NCI-H1694 (cell line): Measurements from ENCODE around the gene RPS6KL1.
A peak's percentile ranks its signal among the peaks of the same experiment; 100 is the strongest.

Experiments used
- DNase-seq: peaks from one replicate; lab custom pipeline; 2025; lab: John Stamatoyannopoulos, UW

RPS6KL1 gene

DNA sequence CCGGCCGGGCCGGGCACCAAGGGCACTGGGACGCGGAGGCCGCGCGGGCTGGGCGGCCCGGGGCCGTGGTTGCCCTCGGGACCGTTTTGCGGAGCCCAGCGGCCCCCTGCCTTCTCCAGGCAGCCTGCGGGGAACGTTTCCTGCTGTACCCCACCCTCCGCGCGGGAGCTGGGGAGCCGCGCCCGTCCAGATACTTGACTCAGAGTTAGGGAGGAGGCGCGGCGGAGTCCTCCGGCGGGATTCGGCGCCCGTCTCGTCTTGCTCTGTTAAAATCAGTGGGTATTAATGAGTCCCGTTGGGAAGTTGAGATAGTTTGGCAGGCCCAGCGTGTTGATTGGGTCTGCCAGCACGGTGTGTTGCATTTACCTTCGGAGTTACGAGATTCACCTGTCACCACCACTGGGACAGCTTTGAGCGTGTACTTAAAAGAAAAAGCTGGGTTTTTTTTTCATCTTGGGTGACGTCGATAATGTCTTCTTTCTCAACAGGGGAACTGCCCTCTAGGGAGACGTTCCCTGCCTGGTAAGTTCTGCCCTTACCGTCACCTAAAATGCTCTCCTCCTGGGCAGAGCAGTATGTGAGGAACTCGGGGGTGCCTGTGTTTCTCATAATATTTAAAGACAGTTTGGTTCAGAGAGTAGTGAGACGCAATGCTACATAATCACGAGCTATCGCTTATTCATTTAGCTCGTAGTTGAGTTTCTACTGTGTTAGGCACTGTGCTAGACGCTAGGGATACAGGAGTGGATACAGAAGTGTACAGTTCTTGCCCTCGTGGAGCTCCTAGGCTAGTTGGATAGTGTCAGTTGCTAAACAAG is 40.7 kb downstream of the RPS6KL1 start:
- no peak for DNase-seq

DNA sequence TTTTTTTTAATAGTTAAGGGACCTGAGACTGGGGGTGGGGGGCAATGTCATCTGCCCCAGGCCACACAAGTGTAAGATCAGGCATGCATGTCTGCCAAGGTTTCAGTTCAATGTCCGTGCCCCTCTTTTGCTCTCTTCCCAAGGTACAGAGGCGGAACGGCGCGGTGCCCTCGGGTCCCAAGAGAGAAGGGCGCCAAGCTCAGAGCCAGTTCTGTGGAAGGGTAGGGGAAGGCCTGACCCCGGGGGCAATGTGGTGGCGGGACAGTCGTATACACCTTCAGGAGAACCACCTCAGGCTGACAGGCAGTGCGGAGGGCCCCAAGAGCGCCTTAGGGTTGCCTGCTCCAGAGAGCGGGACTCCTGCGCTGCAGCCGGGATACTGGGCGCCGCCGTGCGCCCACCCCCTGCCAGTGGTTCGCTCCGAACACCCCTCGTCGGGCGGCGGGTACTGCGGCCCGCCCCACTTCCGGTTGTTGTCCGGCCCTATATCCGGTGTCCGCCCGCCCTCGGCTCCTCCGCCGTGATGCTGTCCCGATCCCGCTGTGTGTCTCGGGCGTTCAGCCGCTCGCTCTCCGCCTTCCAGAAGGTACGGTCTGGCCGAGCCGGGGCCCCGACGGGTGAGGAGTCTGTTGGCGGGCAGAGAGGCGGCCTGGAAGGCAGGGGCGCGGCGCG is 41.5 kb downstream of the RPS6KL1 start, which contains the start of gene DLST:
TSS of gene DLST (plus strand) at position 486 of the 672 bp plus-strand sequence. CDS start at position 524, 38 bp downstream.
- peak; percentile 86 for DNase-seq

DNA sequence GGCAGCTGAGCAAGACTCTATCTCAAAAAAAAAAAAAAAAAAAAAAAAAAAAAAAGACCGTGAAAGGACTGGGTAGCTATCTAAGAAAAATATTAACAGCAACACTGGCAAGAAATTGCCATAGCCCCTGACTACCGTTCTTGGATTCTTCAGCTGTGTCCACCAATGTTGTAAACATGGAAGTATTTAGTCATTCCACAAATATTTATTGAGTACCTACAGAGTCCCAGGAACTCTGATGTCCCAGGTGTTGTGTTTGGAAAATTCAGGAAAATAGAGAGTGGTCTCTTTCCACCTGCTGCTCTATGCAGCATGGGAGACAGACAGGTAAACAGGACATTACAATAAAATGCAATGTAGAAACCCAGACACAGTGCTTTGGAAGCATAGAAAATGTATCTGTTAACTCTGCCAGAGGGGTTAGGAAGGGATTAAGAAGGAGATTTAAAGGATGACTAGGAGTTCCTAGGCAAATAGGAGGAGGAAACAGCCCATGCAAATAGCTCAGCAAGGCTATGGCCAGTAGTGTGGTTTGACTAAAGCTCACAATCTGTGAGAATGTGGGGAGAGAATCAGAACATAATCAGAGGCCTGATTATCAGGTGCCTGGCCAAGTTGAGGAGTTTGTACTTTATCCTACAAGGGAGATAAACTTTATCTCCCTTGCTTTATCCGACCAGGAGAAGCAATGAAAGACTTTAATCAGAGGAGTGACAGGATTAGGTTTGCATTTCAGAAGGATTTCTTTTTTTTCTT is 43.5 kb downstream of the RPS6KL1 start:
- DNase-seq = no peak

DNA sequence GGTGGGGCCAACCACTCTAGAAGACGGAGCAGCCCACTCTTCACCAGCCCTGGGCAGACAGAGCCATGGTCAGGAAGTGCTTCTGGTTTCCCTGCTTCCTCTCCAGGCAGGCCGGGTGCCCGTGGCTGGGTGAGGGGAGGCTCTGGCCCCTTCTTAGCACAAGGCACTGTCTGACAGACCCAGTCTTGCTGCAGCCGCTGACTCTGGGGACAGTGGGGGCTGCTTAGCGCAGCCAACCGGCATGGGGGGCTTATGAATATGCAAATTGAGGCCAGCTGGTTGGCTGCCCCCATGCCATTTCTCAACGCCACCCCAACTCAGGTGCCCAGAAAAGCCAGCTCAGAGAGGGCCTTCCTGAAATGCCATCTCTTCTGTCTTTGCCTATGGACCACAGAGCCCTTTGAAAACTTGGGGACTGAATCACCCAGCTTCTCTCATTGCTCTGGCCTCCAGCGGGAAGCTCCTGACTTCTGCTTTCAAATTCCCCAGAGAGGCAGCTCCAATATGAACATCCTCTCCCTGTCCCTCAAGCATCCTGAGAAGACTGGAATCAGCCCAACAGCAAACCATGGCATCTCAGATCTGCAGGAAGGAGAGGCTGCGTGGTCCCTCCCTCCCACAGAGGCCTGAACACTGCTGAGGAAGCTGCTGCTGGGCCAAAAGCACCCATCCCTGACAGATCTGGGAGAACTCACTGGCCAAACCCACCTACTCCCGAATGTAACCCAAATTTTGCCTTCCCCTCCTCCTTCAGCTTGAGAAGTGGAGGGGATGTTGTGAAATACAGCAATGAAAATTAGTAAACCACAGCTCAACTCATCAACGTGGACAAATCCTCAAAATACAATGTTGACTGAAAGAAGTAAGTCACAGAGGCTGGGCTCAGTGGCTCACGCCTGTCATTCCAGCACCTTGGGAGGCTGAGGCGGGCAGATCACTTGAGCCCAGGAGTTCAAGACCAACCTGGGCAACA is 46.8 kb downstream of the RPS6KL1 start, which contains the start of gene PROX2:
TSS of gene PROX2 (minus strand) at position 205 of the 973 bp plus-strand sequence. CDS start 12,311 bp downstream, outside the sequence.
- no peak for DNase-seq

DNA sequence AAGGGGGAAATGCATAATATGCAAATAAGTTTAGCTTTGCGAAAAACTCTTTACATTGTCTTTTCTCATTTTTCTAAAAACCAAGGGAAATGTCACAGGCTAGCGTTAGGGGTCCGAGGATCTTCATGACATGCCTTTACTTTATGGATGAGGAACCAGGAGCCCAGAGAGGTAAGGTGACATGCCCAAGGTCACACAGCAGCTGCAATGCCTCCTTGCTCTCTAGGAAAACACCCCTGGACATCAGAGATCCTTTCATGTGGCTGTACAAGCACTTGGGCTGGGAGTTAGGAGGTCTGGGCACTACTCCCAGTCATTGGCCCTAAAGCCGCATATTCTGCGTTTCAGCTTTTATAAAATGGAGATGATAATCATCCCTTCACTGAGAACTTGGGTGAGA is 47.9 kb downstream of the RPS6KL1 start:
- DNase-seq = no peak

DNA sequence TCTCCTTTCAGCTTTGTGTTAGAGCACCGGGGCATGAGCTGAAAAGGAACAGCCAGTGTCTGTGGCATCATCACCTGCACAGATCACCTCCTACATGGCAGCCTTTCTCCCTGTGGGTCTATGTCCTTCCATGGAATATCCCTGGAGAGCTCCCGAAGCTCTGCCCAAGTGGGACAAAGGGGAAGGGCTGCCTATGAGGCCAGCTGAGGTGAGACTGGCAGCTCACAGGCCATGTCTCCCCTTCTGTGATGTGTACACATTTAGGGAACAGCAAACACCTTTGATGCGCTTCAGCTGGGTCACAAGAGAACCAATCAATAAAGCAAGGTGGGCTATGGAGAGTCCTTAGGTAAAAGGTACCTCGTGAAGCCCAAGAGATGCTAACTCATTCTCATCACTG is 51.2 kb downstream of the RPS6KL1 start:
- no peak for DNase-seq

DNA sequence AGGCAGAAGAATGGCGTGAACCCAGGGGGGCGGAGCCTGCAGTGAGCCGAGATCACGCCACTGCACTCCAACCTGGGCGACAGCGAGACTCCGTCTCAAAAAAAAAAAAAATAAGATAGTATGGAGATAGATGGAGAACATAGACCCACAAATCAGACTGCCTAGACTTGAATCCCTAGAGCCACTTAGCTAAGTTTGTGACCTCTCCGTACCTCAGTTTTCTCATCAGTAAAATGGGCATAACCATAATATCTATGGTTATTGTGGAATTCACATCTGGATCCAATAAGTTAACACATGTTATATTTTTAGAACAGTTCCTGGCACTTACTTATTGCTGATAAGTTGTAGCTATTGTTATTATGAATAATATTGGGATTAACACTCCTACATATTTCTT is 54.3 kb downstream of the RPS6KL1 start:
- DNase-seq = no peak

DNA sequence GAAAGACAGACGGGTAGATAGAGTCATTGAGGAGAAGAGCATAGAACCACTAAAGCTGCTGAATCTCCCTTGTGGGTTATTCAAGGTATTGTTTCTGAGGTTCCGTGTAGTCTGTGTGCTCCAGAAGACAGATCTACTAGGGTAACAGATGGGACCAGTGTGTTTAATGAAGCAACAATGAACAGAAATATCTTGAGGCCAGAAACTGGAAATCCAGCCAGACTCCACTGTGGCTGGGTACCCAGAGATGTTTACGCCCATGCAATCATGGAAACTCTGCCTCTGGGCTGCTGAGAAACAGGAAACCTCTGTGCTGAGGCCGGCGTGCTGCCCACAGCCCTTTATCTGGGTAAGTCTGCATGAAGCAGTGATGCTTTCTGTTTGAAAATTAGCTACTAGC is 55.4 kb downstream of the RPS6KL1 start:
- peak; percentile 86 for DNase-seq

DNA sequence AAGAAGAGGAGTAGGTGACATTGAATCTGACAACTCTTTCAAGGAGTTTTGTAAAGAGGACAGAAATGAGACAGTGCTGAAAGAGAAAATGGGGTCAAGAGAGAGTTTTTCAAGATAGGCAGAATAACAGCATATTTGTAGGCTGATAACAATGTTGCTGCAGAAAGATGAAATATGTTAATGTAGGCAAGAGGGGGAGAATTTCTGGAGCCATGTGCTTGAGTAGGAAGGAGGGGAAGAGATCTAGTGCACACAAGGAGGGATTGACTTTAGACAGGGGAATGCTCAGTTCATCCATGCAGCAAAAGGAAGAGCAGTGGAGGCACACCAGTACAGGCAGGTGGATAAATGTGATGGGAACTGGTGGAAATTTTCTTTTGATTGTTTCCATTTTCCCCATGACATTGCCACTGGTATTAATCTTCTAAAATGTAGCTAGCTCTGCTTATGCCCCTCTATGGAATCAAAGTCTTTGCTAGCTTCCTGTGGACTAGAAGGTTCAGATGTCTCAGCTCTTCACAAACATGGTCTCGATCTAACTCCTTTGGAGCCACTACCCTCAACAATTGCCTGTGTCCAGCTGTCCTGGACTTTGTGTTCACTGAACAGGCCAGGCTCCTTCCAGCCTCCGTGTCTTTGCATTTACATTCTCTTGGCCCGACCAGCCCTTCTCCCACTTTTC is 56.2 kb downstream of the RPS6KL1 start:
- DNase-seq = no peak

DNA sequence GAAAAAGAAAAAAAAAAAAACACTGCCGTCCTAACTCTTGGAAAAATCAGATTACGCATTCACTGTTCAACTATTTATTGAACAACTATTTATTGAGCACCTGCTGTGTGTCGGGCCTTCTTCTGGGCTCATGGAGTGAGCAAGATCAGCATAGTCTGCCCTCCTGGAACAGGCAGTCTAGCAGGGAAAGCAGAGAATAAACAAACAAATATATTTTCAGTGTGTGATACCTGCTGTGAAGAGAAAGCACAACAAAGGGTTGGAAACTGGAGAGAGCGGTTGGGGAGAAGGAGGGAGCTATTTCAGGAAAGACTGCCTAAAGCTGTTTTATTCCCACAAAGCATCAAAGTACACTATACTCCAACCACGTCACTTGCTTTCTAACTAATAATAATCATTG is 57.9 kb downstream of the RPS6KL1 start:
- no peak for DNase-seq

DNA sequence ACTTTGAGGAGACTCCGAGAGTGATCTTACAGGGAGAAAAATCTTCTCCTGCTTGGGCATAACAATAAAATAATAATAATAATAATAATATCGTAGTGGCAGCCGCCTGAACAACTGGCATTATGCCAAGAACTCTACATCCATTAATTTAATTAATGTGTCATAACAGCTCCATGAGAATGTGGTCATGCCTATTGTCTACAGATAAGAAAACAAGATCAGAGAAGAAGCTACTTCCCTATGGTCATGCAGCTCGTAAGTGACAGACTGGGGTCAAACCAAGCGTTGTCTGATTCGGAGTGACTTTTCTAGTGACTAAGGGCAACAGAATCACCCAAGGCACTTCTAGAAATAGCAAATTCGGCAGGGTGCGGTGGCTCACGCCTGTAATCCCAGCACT is 58.9 kb downstream of the RPS6KL1 start:
- no peak for DNase-seq

DNA sequence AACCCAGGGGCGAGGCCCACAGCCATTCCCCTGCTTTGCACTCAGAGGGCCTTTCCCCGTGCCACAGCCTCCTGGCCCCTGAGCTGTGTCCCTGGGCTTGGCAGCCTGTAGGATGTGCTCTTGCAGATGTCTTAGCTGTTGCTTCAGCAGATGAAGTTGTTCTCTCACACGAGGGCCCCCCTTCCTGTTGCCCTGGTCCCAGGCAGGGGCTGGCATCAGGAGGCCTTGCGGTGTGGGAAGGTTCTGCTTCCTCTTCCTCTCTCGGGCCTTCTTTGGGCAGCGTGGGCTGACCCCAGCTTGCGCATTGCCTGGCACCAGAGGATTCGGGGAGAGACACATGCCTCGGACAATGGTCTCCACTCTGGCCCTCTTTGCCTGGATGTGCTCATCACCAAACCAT is 59.8 kb downstream of the RPS6KL1 start:
- no peak for DNase-seq

DNA sequence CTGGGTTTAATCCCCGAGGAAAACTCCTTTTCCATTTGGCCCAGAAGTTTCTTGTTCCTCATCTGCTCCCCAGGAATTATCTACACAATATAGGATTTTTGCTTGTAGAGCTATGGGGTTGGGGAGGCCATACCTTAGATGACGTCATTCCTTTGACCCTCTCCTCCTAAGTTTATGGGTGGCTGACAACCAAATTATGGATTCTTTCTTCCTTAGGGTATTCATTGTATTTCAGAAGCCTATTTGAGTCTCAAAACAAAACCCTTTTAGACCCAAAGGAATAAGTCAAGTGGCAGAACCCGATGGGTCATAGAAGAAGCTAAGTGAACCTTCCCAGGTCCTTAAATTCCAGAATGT is 61.3 kb downstream of the RPS6KL1 start:
- DNase-seq = no peak

DNA sequence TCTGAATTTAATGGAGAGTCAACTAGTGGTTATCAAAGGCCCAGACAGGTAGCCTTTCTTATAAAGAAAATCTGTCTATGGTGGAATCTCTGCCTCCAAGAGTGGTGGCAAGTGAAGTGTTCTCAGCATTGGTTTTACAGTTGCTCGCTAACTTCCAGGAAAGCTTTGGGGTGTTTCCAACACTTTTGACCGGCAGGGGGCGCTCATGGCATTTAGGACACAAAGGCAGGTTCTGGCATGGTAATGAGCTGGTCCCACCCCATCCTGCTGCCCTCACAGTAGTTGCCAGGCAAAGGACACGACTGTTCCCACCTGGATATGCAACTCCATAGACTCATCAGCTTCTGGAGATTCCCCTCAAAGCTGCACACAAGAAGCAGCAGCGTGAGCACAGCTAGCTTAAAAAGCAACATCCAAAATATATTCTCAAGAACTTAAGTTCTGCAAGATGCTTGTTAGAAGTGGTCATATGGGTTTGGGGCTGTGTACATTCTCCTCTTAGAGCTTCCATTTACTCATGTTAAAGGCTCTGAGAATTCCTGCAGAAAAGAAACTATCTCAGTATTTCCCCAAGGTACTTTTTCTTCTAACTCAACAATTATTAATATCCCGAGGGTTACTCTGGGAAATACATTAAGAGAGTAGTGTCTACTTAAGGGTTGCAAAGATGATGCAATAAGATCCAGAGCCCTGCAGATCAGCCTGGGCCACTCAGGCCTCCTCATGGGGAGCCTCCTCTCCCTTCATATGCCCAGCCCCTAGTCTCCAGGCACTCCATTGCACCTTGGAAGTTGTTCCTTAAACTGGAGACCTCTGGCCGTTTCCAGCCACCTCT is 61.9 kb downstream of the RPS6KL1 start:
- DNase-seq = peak; percentile 98

DNA sequence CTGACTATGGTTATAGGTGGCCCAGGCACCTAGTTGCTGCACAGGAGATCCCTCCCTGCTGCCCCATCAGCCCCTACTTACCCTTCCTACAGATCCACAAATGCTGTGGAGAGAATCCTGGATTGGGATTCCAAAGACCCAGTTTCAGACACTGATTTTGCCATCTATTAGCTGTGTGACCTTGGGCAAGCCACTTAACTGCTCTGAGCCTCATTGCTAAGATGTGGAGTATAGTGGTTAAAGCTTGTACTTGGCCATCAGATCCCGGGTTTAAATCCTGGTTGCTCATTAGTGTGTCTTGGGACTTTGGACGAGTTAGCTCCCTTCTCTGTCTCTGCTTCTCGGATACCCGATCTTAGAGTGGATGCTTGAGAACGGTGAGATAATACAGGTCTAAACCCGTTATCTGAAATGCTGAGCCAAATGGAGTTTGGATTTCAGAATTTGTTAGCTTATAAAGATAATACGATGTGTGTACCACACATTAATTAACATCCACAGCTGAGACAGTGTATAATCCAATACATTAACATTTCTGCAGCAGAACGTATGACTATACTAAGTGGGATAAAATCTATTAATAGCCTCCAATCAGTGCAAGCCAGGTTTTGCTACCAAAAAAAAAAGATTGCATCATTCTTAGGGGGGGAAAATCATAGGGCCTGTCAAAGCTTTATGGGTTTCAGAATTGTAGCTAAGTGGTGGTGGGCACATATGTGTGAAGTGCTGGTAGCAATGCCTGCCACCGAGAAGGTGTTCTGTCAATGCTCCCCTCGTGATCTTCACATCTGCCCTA is 63.1 kb downstream of the RPS6KL1 start:
- no peak for DNase-seq

DNA sequence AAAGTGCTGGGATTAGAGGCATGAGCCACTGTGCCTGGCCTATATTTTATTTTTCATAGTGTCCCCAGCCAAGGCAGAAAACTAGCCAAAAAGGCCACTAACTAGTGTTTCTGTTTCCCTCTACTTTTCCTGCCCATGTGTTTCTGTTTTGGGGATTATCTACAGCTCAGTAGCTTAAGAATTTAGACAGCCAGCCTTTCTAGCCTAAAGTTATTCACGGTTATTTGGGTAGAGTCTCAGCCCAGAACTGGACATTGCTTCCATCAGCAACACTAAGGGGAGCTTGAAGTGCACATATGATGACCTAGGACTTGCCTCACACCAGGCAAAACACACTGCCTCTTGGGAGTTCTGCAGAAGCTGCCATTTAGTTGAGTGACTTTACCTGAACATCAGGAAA is 65.0 kb downstream of the RPS6KL1 start:
- DNase-seq = no peak

DNA sequence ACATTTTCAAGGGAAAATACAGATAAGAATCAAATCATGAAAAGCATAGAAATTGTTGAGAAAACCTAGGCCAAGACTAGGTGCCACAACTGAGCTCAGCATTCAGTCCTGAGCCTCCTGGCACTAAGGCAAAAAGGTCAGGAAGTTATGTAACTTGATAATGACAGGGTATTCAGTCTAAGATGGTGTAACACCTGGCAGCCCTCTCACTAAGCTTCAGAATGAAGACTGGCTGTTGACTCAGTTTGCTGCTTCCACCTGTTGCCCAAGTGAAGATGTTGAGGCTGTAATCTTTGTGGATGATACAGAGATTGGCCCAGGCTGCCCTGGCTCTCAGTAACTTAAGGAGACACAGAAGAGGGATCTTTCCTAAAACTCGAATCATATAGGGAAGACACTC is 66.7 kb downstream of the RPS6KL1 start:
- DNase-seq = no peak

DNA sequence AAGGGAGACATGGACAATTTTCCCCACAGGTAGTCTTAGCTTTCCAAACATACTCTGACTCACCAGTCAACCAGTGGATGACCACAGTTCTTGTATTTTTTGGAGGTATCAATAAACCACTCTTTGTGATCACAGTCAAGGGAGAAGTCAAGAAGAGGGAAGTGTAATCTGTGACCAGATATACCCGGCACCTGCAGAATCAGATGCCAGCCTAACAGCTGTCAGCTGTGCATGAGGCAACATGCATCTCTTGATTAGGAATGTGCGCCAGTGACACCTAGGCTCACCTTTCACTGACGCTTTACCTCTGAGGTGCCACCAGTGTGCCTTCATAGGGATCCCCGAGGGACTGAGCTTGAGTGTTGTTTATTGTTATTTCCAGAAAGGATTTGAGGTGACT is 67.1 kb downstream of the RPS6KL1 start:
- no peak for DNase-seq

DNA sequence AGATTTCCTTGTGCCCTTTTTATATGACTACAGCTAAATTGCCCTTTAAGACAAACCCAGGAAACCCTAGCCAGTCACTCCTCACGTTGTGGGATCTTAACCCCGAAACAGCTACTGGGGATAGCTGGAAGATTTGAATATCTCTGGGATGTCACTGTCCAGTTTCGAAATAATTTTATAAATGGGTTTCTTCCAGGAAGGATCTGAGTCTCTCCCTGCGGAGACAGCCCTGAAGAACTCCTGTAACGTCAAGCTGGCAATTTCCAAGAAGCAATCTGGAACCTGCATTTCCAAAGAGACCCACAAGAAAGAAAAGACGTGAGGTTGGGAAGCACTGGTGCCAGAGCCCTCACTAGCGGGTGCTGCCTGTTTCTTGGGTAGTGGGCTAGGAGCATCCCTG is 68.0 kb downstream of the RPS6KL1 start:
- DNase-seq = no peak
